Left lobe of liver (tissue), 2 donors: ENCODE results near the gene AREG. TPM values are rescaled to one million over a fixed set of nuclear protein-coding genes. Genes with fewer than 3 reads are reported as not detected.

Experiments
- ATAC-seq: fragments of 200-7000 bp; cut with Tn5 transposase; one replicate; pipeline ENCODE4 v1.9.1; 2020; ENCODE audit warnings: mild to moderate bottlenecking, moderate library complexity
- DNase-seq: peaks from one replicate; pipeline ENCODE4 v3.0.0-alpha.2; 2020; ENCODE audit warnings: low spot score
- total RNA-seq: library from RNA; stranded (reverse); gene quantifications from one replicate; pipeline ENCODE4 v1.2.1, GENCODE V29; 2021
- donor health status: DM: no; HTN: no; CAD: no; lungs with moderate emphysema.
- donor health status: DM: no; HTN: yes; CAD: no.

AREG gene
- total RNA-seq, 1 donor from 2014 or later: 0.18 TPM

GRCh38 chr4:74501579-74501978 lies 56.6 kb downstream of the AREG start:
- DNase-seq: no peak
- no peak for ATAC-seq

GRCh38 chr4:74503580-74503979 lies 58.6 kb downstream of the AREG start:
- DNase-seq (no peak), ATAC-seq (no peak)

GRCh38 chr4:74504212-74504611 lies 59.3 kb downstream of the AREG start:
- ATAC-seq: no peak
- DNase-seq: no peak

Other genes with a start within 250 kb of the AREG start
- not detected for gene EPGN, start 136.7 kb upstream of the AREG start, total RNA-seq
- 0.18 TPM for gene EREG, start 80.0 kb upstream of the AREG start, total RNA-seq